Activated CD4-positive, CD25-positive, alpha-beta regulatory T cell treated with anti-CD3 and anti-CD28 coated beads, Interleukin-2, amount 50 U/mL, for 72 hours (primary cell): ENCODE results near the gene CAST.
"Not testable (repeated sequence)": the region's sequence is repeated elsewhere in the genome, so short reads cannot be mapped to it uniquely, and the experiment has no call there.

ENCODE experiments used
- DNase-seq: peaks from one replicate; pipeline ENCODE4 v3.0.0; 2021

The CAST gene

GRCh38 chr5:96788112-96788749 is 126.1 kb downstream of the CAST start:
- no peak for DNase-seq

GRCh38 chr5:96789794-96790330 is 127.7 kb downstream of the CAST start:
- DNase-seq = no peak

- no peak for DNase-seq
Observed at GRCh38 chr5:96790961-96791504, 128.9 kb downstream of the CAST start.

GRCh38 chr5:96794757-96795156 is 132.6 kb downstream of the CAST start:
- no peak for DNase-seq

GRCh38 chr5:96795626-96796025 is 133.4 kb downstream of the CAST start:
- DNase-seq = no peak

GRCh38 chr5:96796434-96796833 is 134.3 kb downstream of the CAST start:
- DNase-seq = no peak

- DNase-seq = not testable (repeated sequence)
Observed at GRCh38 chr5:96801718-96802117, 139.5 kb downstream of the CAST start.

- peak; percentile 72 for DNase-seq
Observed at GRCh38 chr5:96807075-96807654, 145.0 kb downstream of the CAST start.

- DNase-seq = no peak
Observed at GRCh38 chr5:96808541-96808828, 146.3 kb downstream of the CAST start.

GRCh38 chr5:96808868-96809558 is 146.8 kb downstream of the CAST start:
- DNase-seq = no peak

- DNase-seq = no peak
Observed at GRCh38 chr5:96809921-96810320, 147.7 kb downstream of the CAST start.

GRCh38 chr5:96812851-96813250 is 150.7 kb downstream of the CAST start:
- no peak for DNase-seq

- no peak for DNase-seq
Observed at GRCh38 chr5:96814041-96814440, 151.9 kb downstream of the CAST start.

- DNase-seq = peak; percentile 37
Observed at GRCh38 chr5:96816411-96816939, 154.3 kb downstream of the CAST start.

GRCh38 chr5:96816991-96817390 is 154.8 kb downstream of the CAST start:
- no peak for DNase-seq

GRCh38 chr5:96817506-96817905 is 155.3 kb downstream of the CAST start:
- DNase-seq = no peak

- DNase-seq = no peak
Observed at GRCh38 chr5:96818125-96818788, 156.1 kb downstream of the CAST start.

- no peak for DNase-seq
Observed at GRCh38 chr5:96819806-96820205, 157.6 kb downstream of the CAST start.

GRCh38 chr5:96821260-96821916 is 159.2 kb downstream of the CAST start:
- no peak for DNase-seq

GRCh38 chr5:96822686-96823459 is 160.7 kb downstream of the CAST start:
- DNase-seq = no peak

GRCh38 chr5:96823900-96824380 is 161.8 kb downstream of the CAST start:
- no peak for DNase-seq
